Fibroblast of the aortic adventitia (primary cell): ENCODE data around the gene FZD1. TPM values are rescaled to one million over a fixed set of nuclear protein-coding genes. Genes with fewer than 3 reads are reported as not detected.
A peak's percentile ranks its signal among the peaks of the same experiment; 100 is the strongest.

ENCODE experiments used
- DNase-seq: peaks from one replicate; pipeline ENCODE4 v3.0.0-alpha.2; 2010; ENCODE audit warnings: low read depth
- H3K4me3 ChIP-seq: 2 replicates; pipeline ENCODE4 v1.5.1; 2011; ENCODE audit warnings: low read depth, mild to moderate bottlenecking, control low read depth, low read length, moderate library complexity
- total RNA-seq: library from RNA; depleted of rRNA; stranded (reverse); fragments of >200 nt; gene quantifications from 2 replicates; pipeline ENCODE4 v1.2.3, GENCODE V29; 2012; ENCODE audit warnings: low replicate concordance
- TF ChIP-seq, protein P1 (sequence below): IDR thresholded peaks from 2 replicates; pipeline ENCODE4 v1.5.1; 2011; ENCODE audit warnings: mild to moderate bottlenecking, low read length, control low read depth, inconsistent platforms; ENCODE audit not compliant: insufficient read depth

The FZD1 gene
- total RNA-seq, 1 donor, result 28.7 TPM

DNA sequence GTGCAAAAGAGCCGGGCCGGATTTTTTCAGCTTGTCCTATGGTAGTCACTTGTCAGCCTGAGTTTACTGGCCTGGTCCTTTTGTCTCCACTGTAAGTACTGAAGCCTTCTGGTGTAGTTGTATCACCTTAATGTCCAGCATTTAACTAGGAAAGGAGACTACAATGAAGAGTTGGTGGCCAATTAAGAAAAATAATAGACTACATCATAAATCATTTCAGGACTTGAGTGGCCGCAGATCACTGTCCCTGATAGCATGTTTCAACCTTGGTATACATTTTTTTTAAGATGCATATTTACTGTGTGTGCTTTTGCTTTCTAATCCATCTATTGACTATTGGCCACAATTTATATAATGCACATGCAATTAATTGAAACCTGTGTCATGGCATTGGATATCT is 6.1 kb downstream of the FZD1 start:
- TF ChIP-seq, protein P1, sequence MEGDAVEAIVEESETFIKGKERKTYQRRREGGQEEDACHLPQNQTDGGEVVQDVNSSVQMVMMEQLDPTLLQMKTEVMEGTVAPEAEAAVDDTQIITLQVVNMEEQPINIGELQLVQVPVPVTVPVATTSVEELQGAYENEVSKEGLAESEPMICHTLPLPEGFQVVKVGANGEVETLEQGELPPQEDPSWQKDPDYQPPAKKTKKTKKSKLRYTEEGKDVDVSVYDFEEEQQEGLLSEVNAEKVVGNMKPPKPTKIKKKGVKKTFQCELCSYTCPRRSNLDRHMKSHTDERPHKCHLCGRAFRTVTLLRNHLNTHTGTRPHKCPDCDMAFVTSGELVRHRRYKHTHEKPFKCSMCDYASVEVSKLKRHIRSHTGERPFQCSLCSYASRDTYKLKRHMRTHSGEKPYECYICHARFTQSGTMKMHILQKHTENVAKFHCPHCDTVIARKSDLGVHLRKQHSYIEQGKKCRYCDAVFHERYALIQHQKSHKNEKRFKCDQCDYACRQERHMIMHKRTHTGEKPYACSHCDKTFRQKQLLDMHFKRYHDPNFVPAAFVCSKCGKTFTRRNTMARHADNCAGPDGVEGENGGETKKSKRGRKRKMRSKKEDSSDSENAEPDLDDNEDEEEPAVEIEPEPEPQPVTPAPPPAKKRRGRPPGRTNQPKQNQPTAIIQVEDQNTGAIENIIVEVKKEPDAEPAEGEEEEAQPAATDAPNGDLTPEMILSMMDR, result no peak
- no peak overlapping the region for H3K4me3 ChIP-seq

DNA sequence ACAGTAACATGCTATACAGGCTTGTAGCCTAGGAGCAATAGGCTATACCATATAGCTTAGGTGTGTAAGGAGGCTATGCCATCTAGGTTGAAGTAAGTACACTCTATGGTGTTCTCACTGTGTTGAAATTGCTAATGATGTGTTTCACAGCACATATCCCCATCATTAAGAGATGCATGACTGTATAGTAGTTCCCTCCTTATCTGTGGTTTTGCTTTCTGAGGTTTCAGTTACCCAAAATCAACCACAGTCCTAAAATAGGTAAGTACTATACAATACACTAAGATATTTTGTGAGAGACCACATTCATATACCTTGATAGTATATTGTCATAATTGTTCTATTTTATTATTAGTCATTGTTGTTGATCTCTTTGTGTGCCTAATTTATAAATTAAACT is 12.7 kb downstream of the FZD1 start:
- no peak overlapping the region for H3K4me3 ChIP-seq
- DNase-seq, result no peak
- TF ChIP-seq, protein P1, result no peak

More for the DNA sequence above, 6.1 kb downstream of the FZD1 start:
- DNase-seq, result no peak

DNA sequence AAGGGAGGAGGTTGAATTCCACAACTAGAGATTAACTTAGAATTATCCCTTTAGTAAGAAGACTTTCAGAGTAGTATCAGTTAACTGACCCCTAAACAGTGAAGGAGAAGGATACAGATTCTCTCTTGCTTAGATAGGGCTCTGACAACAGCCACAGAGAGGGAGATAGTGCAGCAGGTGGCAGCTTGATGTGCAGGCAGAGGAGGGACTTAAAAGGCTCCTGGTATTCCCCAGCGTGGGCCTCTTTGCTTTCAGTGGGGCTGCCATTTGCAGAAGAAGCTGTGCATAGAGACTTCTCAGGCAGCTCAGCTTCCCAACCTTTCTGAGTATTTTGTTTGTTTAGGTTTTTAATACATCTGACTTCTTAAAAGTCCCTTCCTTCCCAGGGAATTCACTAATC is 16.0 kb downstream of the FZD1 start:
- no peak for DNase-seq
- TF ChIP-seq, protein P1, result no peak
- H3K4me3 ChIP-seq, result no peak overlapping the region

DNA sequence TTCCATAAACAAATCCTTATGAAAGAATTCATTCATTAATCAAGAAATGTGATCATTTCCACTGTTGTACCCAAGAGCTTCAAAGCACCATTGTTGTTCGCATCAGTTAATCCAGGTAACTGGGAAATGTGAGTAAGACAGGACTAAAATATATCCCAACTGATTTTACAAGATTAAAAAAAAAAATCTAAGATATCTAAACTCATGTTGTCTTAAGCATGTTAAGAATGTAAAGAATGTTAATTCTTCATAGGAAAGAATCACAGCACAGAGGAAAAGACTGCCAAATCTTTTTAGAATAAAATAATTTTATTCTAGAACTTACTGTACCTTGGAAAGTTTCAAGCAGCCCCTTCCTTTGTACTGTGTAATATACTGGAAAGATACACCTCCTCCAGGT is 16.4 kb downstream of the FZD1 start:
- DNase-seq, result peak; percentile 28
- TF ChIP-seq, protein P1, result no peak
- no peak overlapping the region for H3K4me3 ChIP-seq

DNA sequence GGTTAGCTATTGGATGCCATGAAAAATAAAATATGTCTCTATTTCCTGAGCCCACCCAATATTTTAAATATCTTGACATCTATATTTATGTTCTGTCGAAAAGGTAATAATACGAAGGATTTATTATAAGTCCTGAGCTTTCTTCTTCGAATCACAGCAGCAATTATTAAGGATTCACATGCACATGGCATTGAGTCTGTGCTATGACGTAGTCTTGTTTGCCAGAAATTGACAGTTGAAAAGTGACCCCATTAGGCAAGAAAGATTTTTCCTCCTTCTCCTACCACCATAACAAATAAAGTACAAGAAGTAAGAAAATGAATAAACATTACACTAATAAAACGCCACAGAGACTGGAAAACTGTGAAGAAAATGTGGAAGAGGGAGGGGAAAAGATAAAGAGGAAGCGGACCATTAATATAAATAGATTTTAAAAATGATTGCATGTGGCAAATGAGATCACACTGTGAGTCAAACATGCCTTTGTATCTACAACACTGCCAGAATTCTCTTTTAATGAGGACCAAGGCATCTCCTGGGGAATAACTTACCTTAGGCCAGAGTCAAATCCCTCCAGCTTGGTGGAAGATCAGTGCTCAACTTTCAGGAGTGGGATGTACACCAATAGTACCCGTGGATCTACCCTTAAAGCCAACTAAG is 21.6 kb downstream of the FZD1 start:
- TF ChIP-seq, protein P1, result no peak
- DNase-seq, result peak; percentile 46
- H3K4me3 ChIP-seq, result no peak overlapping the region

DNA sequence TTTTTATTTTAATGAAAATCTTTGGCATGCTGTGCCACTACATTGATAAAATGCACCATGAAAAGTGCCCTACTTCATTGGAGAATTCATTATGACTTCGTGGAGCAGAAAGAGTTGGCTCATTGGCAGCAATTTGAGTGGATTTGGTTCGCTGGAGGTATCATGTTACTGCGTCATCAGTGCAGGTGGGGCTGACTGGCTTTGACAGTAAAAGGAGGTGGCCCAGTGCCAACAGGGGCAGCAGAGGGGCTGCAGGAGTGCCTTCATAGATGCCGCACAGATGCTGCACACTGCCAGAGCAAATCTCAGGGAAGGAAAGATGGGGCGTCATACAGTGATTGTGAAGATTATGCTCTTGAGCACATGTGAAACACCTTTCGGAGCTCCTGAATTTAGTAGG is 22.2 kb downstream of the FZD1 start:
- H3K4me3 ChIP-seq, result no peak overlapping the region
- no peak for DNase-seq
- TF ChIP-seq, protein P1, result no peak
